HG02938 (cell line): ENCODE data around the gene BOD1L2.

Experiments used
- ATAC-seq: cut with Tn5 transposase; IDR thresholded peaks from one replicate; pipeline ENCODE4 v1.9.1; 2021; ENCODE audit warnings: mild to moderate bottlenecking, moderate library complexity; ENCODE audit not compliant: unreplicated experiment

The BOD1L2 gene

GRCh38 chr18:57149531-57149930 lies 2.6 kb downstream of the BOD1L2 start:
- no peak for ATAC-seq

- ATAC-seq, result no peak
Measured at GRCh38 chr18:57150081-57150480, 3.2 kb downstream of the BOD1L2 start.

GRCh38 chr18:57150828-57151227 lies 3.9 kb downstream of the BOD1L2 start:
- ATAC-seq, result no peak

GRCh38 chr18:57154191-57154830 lies 7.4 kb downstream of the BOD1L2 start:
- ATAC-seq, result no peak

- no peak for ATAC-seq
Measured at GRCh38 chr18:57164401-57164800, 17.5 kb downstream of the BOD1L2 start.

GRCh38 chr18:57167617-57168308 lies 20.9 kb downstream of the BOD1L2 start:
- no peak for ATAC-seq

GRCh38 chr18:57171026-57171425 lies 24.1 kb downstream of the BOD1L2 start:
- ATAC-seq, result no peak

- no peak for ATAC-seq
Measured at GRCh38 chr18:57175532-57175931, 28.6 kb downstream of the BOD1L2 start.

- ATAC-seq, result no peak
Measured at GRCh38 chr18:57185434-57185833, 38.5 kb downstream of the BOD1L2 start.

GRCh38 chr18:57188851-57189557 lies 42.1 kb downstream of the BOD1L2 start:
- no peak for ATAC-seq

- ATAC-seq, result no peak
Measured at GRCh38 chr18:57190026-57190425, 43.1 kb downstream of the BOD1L2 start.

- ATAC-seq, result no peak
Measured at GRCh38 chr18:57194070-57194469, 47.2 kb downstream of the BOD1L2 start.

- ATAC-seq, result no peak
Measured at GRCh38 chr18:57194622-57195021, 47.7 kb downstream of the BOD1L2 start.

GRCh38 chr18:57195341-57195740 lies 48.5 kb downstream of the BOD1L2 start:
- ATAC-seq, result no peak

GRCh38 chr18:57197261-57197660 lies 50.4 kb downstream of the BOD1L2 start:
- no peak for ATAC-seq

GRCh38 chr18:57198073-57198472 lies 51.2 kb downstream of the BOD1L2 start:
- ATAC-seq, result no peak
